Activated CD4-positive, CD25-positive, alpha-beta regulatory T cell (primary cell): Measurements from ENCODE around the gene KCNQ1OT1.

Experiments
- DNase-seq, 4 experiments: peaks; one replicate each; lab custom pipeline; 2025; lab: John Stamatoyannopoulos, UW

KCNQ1OT1 gene

DNA sequence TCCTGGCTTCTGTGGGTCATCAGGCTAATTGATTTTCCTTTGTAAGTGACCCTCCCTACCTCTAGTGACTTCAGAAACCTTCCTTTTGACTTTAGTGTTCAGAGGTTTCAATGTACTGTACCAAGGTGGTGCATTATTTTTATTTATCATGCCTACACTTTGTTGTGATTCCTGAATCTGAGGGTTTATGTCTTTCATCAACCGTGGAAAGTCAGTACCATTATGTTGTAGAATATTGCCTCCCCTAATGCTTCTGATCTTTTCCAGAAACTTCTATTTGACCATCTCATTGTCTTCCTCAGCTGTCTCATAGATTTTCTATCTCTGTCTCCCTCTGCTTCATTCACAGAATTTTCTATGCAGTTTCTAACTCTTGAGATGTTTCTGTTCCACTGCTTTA lies 105.5 kb downstream of the KCNQ1OT1 start:
- no peak for DNase-seq

GRCh38 chr11:2593393-2593950 lies 106.3 kb downstream of the KCNQ1OT1 start:
- no peak for DNase-seq

DNA sequence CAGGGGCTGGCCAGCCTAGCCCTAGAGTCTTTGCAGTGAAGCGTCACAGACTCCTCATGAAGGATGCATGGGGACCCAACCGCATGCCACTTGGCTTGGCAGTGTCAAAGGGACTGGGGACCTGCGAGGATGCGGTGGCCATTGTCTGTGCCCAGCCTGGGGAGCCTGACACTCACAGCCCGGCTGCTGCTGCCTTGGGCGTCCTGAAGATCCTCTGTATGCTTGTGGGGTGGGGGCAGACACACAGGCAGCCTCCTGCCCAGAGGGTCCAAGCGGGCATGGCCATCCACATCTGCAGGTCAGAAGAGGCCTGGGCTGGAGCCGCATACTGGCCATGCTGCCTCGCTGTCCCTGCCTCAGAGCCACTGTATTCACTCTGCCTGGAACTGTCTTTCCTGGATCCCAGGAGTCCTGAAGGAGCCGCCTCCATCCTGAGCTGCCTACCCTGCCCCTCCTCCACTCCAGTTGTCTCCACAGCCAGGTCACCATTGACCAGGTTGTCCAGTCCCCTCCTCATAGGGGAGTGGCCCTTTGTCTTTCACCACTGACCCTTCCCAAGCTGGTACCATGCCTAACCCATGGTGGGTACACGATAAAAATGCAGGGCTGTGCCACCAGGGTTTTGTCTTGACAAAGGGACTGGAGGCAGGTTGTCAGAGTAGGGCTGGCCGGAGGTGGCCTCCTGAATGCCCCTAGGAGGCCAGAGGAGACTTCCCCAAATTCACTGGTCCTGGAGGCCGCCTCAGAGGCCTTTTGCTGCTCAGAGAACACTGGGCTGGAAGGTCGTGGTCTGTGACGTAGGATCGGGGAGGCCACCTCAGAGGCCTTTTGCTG lies 107.0 kb downstream of the KCNQ1OT1 start:
- DNase-seq: no peak

DNA sequence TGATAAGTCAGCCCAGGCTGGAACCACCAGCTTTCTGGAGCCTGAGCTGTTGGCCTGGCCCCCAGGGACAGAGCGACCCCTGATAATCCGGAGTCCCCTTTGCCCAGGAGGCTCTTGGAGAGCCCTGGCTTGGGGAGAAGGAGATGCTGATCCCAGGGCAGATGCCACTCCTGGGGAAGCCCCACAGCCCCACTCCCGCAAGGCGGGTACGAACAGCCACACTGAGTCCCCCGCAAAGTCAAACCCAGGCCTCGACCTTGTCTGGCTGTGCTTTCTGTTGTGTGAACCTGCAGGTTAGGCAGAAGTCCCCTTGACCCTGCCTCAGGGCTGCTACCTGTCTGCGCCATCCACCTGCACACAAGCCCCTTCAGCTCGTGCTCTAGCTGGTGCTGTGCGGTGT lies 108.0 kb downstream of the KCNQ1OT1 start:
- no peak for DNase-seq

GRCh38 chr11:2590965-2591754 lies 108.6 kb downstream of the KCNQ1OT1 start:
- DNase-seq: no peak

DNA sequence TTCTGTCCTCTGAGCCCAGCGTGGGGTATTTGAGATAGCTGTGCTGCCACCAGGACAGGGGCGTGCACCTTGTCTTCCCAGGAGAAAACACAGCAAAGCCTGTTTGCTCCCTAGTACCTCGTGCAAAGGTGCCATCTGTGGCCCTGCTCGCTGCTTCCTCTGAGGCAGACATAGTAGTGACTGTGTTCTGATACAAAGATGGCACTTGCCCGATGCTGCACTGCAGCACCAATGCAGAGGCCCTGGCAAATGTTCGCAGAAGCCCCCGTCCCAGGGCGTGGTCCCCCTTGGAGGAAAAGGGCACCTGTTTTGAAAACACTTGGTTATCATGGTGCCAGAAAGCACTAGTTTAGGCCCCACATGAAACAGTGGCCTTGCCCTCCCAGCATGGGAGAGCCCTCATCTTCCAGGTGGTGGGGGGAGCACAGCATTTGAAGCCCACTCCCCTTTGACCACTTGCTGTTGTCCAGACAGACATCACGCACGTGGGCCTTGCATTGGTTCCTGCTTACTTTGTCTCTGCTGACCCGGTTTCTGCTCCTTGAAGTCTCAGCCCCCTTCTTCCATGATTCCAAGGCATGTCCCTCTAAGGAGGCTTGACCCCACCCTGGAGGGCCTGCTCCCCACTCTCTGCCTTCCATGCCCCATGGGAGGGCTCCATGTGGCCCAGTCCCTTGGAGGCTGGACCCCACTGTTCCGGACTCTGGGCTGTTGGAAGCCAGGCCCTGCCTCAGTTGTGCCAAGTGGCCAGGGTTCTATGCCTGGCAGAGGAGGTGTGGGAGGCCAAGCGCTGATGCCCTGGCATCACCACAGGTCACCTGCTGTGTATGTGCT lies 109.4 kb downstream of the KCNQ1OT1 start:
- DNase-seq: no peak

- DNase-seq: no peak
Observed at GRCh38 chr11:2589538-2589934, 110.3 kb downstream of the KCNQ1OT1 start.

DNA sequence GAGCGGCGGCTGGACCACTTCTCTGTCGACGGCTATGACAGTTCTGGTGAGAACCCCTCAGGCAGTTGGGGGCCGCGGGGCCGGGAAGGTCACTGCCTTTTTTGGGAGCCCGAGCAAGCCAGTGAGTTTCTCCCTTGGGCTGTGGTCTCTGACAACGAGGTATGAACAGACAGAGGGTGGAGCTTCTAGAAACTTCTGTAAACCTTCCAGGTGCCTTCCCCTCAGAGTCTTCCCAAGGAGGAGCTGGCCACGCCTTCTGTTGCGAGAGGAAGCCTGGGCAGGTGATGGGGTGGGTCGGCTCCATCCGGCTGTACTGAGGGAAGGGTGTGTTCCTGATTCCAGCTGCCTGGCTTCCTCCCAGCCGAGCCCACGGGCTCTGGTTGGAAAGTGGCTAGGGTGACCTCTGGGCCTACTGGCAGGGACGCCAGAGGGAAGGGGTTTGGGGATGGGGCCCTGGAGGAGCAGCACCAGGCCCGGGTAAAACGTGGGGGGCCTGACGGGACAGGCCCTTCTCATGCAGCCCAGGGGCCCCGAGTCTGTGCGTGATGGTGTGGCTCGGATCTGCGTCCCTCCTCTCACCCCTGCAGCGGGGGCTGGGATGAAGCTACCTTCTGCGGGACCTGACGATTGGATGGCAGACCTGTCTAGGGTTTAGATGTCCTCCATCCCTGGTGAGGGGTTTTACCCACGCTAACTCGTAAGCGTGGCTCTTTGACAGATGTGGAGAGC lies 110.8 kb downstream of the KCNQ1OT1 start:
- no peak for DNase-seq

- no peak for DNase-seq
Observed at GRCh38 chr11:2587976-2588748, 111.6 kb downstream of the KCNQ1OT1 start.

- no peak for DNase-seq
Observed at GRCh38 chr11:2587132-2587930, 112.5 kb downstream of the KCNQ1OT1 start.

DNA sequence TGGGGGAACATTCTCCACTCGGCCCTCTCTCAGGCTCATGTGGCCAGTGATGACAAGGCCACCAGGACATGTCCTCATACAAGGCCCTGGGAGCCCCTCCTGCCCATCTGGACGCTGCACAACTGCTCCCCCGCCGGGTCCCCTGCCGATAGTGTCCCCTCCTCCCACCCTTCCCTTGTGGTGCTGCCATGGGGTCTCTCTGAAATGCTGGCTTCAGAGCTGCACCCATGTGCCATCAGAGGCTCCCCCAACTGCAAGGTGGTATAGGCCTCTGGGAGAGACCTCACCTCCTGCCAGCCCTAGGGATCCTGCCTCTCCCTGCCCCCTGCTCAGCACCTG lies 113.0 kb downstream of the KCNQ1OT1 start:
- no peak for DNase-seq

DNA sequence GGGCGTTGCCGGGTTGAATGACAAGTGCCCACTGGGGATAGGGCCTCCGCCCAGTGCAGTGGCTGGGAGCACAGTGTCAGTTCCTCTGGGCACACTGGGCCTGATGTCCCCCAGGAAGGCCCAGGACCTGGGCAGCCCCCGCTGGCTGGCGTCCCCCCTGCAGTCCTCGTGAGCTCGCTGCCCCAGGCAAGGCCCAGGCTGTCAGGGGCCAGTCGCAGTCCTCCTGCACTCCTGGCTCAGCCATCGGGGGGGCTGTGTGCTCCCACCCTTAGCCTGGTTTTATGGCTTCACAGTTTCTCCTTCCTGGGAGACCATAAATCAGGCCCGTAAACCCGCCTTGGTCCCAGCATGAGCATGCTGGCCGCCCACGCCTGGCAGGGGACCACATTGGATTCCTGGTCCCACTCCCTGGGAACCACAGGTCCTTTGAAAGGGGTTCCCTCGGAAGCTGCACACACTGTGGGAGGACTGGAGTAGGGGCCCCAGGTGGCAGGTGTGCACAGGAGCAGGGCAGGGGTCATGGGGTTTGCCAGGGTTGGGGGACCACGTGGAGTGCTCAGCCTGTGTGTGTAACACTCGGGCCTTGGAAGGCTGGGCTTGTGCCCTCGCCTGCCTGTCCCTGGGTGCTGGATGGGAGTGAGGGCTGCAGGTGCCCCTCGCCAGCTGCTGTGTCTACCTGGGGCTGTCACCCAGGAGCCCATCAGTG lies 113.6 kb downstream of the KCNQ1OT1 start:
- DNase-seq: no peak

DNA sequence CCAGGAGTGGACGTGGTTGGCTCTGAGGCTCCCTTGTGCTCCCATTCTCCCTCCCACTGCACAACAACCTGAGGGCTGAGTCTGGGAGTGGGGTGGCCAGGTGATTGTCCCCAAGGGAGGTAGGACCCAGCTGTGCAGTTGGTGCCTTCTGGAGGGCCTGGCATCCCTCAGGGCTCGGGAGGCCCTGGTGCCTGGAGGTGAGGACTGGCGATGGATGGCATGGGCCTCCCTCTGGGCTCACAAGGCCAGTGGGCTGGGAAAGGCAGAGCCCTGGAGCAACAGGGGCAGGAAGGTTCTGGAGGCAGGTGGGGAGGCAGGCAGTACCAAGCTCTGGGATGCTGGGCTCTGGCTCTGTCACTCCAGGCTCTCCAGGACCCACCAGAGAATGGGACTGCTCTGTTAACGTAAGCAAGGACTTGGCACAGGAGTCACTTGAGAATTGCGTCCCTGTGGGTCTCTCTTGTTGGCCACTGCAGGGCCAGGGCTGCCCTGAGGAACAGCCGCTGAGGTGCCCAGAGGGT lies 114.2 kb downstream of the KCNQ1OT1 start:
- DNase-seq: no peak

GRCh38 chr11:2584812-2585565 lies 114.8 kb downstream of the KCNQ1OT1 start:
- DNase-seq: no peak

- no peak for DNase-seq
Observed at GRCh38 chr11:2584434-2584811, 115.4 kb downstream of the KCNQ1OT1 start.

GRCh38 chr11:2583605-2583958 lies 116.2 kb downstream of the KCNQ1OT1 start:
- no peak for DNase-seq

DNA sequence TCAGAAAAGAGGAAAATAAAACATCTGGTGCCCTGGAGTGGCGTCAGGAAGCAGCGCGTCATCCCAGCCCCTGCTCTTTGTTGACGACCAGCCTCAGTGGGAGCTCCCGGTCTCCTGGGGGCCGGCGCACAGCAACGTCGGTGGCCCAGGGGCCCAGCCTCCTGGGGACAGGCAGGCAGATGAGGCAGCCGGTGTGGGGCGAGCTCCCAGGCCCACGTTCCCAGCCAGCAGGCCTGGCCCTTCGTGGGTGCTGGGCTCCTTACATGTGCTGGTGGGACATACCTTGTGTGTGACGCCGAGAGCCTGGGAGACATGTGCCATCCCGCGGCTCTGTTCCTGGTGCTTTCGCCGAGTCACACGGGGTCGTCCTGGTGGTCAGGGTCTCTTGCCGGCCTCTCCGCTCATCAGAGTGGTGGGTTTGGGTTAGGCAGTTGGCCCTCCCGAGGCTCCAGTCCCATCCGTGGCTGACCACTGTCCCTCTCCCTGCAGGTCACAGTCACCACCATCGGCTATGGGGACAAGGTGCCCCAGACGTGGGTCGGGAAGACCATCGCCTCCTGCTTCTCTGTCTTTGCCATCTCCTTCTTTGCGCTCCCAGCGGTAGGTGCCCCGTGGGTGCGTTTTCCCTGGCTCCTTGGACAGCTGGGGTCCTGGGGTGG lies 116.7 kb downstream of the KCNQ1OT1 start:
- DNase-seq: no peak
